Endothelial cell of umbilical vein (primary cell): Measurements from ENCODE around the gene C3orf20. TPM values are rescaled to one million over a fixed set of nuclear protein-coding genes. Genes with fewer than 3 reads are reported as not detected.

Experiments
- BruUV-seq: library from RNA; stranded (reverse); fragments of 400-500 nt; replicated peaks from 2 replicates; lab custom pipeline; 2021; lab: Mats Ljungman, UMichigan
- CTCF ChIA-PET: fragments of 300-600, 350-600 bp; sonication (Branson Sonifier 250); formaldehyde crosslinking; loops from one replicate; lab custom pipeline; 2021; ENCODE audit warnings: antibody characterized with exemption, inconsistent platforms; lab: Charles Lee
- POLR2A ChIA-PET: fragments of 300-600, 350-600 bp; sonication (Branson Sonifier 250); formaldehyde crosslinking; loops from one replicate; lab custom pipeline; 2021; ENCODE audit warnings: antibody characterized with exemption, inconsistent platforms; lab: Charles Lee
- DNase-seq: peaks from one replicate; pipeline ENCODE4 v3.0.0-alpha.2; 2011; ENCODE audit warnings: low read depth, low spot score
- FAIRE-seq: peaks from 2 replicates; lab custom pipeline; 2011; peaks lifted over from hg19 to GRCh38; lab: Jason Lieb, UNC
- H2AFZ ChIP-seq: 2 replicates; pipeline ENCODE4 v1.6.0; 2012; ENCODE audit warnings: low read depth, low read length, control low read depth, inconsistent platforms
- H3K27ac ChIP-seq: 2 replicates; pipeline ENCODE4 v1.5.1; 2011; ENCODE audit warnings: low read depth, mild to moderate bottlenecking, control low read depth, low read length, moderate library complexity; ENCODE audit not compliant: insufficient read depth
- H3K27me3 ChIP-seq, 2 experiments: 2 replicates each; pipeline versions ENCODE4 v1.6.0 to v1.6.1; 2011; ENCODE audit warnings: low read length in 2 of 2, mixed read lengths in 1 of 2; ENCODE audit not compliant: control insufficient read depth in 2 of 2, insufficient read depth in 2 of 2
- H3K36me3 ChIP-seq, 2 experiments: 2 replicates in 1 of 2; 3 replicates in 1 of 2; pipeline ENCODE4 v1.5.1; 2011; ENCODE audit warnings: low read length in 2 of 2, mild to moderate bottlenecking in 1 of 2, moderate library complexity in 1 of 2; ENCODE audit not compliant: control insufficient read depth in 2 of 2, insufficient read depth in 2 of 2; ENCODE audit errors: extremely low read depth in 1 of 2
- H3K4me1 ChIP-seq: 3 replicates; pipeline ENCODE4 v1.5.1; 2011; ENCODE audit warnings: mild to moderate bottlenecking, low read length; ENCODE audit not compliant: control insufficient read depth, insufficient read depth; ENCODE audit errors: extremely low read depth
- H3K4me2 ChIP-seq: 2 replicates; pipeline ENCODE4 v1.6.1; 2011; ENCODE audit warnings: low read length, control low read depth, mixed read lengths; ENCODE audit not compliant: insufficient read depth
- H3K4me3 ChIP-seq, 3 experiments: fragments of 200-600 bp in 1 of 3; sonication (generic), shearing (Covaris generic) in 1 of 3; replicated peaks in 1 of 3; 2 replicates each; pipeline ENCODE4 v1.5.1; 2011 to 2016; ENCODE audit warnings: control low read depth in 3 of 3, low read length in 3 of 3, mild to moderate bottlenecking in 2 of 3, inconsistent platforms in 1 of 3, low read depth in 1 of 3, moderate library complexity in 1 of 3; ENCODE audit not compliant: insufficient read depth in 1 of 3
- H3K79me2 ChIP-seq: 2 replicates; pipeline ENCODE4 v1.6.0; 2012; ENCODE audit warnings: low read length, inconsistent platforms; ENCODE audit not compliant: control insufficient read depth, insufficient read depth
- H3K9ac ChIP-seq: replicated peaks from 2 replicates; pipeline ENCODE3; 2011; ENCODE audit warnings: low read length, control low read depth; ENCODE audit not compliant: insufficient read depth; ENCODE audit errors: extremely low read depth
- H3K9me1 ChIP-seq: replicated peaks from 3 replicates; pipeline ENCODE4 v1.6.0; 2011; ENCODE audit warnings: mild to moderate bottlenecking, low read length; ENCODE audit not compliant: control insufficient read depth, insufficient read depth; ENCODE audit errors: extremely low read depth
- H3K9me3 ChIP-seq: replicated peaks from 2 replicates; pipeline ENCODE4 v1.5.1; 2012; ENCODE audit warnings: low read length, inconsistent platforms; ENCODE audit not compliant: control insufficient read depth, insufficient read depth
- H4K20me1 ChIP-seq: replicated peaks from 2 replicates; pipeline ENCODE3; 2011; ENCODE audit warnings: mild to moderate bottlenecking, low read length; ENCODE audit not compliant: control insufficient read depth, insufficient read depth; ENCODE audit errors: extremely low read depth
- EZH2 ChIP-seq: IDR thresholded peaks from 2 replicates; pipeline ENCODE4 v1.6.1; 2012; ENCODE audit warnings: borderline replicate concordance, low read depth, mild to moderate bottlenecking, moderate library complexity, low read length, inconsistent platforms; ENCODE audit not compliant: severe bottlenecking
- FOS ChIP-seq: IDR thresholded peaks from 2 replicates; pipeline ENCODE4 v1.6.1; 2011; ENCODE audit warnings: mild to moderate bottlenecking, low read length, moderate library complexity, borderline replicate concordance; ENCODE audit not compliant: insufficient read depth
- GATA2 ChIP-seq: IDR thresholded peaks from 2 replicates; pipeline ENCODE4 v1.7.0; 2011; ENCODE audit warnings: low read depth, mild to moderate bottlenecking, moderate library complexity, mixed read lengths, low read length; ENCODE audit not compliant: insufficient read length, insufficient read depth
- JUN ChIP-seq: IDR thresholded peaks from 2 replicates; pipeline ENCODE4 v1.6.1; 2011; ENCODE audit warnings: borderline replicate concordance, low read depth; ENCODE audit not compliant: insufficient read length, insufficient read depth
- MYC ChIP-seq: IDR thresholded peaks from one replicate; pipeline ENCODE4 v1.6.1; 2011; ENCODE audit warnings: mild to moderate bottlenecking, low read depth, low read length
- POLR2A ChIP-seq: IDR thresholded peaks from 2 replicates; pipeline ENCODE4 v1.6.1; 2012; ENCODE audit warnings: low read depth, mild to moderate bottlenecking, control low read depth, low read length
- POLR2AphosphoS5 ChIP-seq: IDR thresholded peaks from 2 replicates; pipeline ENCODE4 v1.6.1; 2012; ENCODE audit warnings: low read depth, mild to moderate bottlenecking, control low read depth, low read length, moderate library complexity; ENCODE audit not compliant: insufficient read depth
- dilution Hi-C: fragments of 300-500 bp; cut with MboI; formaldehyde crosslinking; loops from one replicate; pipeline ENCODE4 v1.15.0; 2019; ENCODE audit warnings: low sequenced_read_pairs; ENCODE audit not compliant: extremely low pct_ligation_motif_present
- intact Hi-C: fragments of 100-400 bp; cut with micrococcal nuclease; formaldehyde crosslinking; loops from one replicate; pipeline ENCODE4 v1.10.0; 2022
- polyA plus RNA-seq, 4 experiments: library from polyadenylated mRNA; depleted of rRNA in 3 of 4; stranded (reverse) in 3 of 4; unstranded in 1 of 4; fragments of >200 nt; gene quantifications; 2 replicates each; pipeline versions ENCODE4 v1.2.1 to v1.2.3, GENCODE V29; 2011 to 2012; ENCODE audit warnings: missing spikeins in 1 of 4
- total RNA-seq: library from RNA; stranded (reverse); gene quantifications from 2 replicates; pipeline ENCODE4 v1.2.3, GENCODE V29; 2021
- TF ChIP-seq, protein P1 (sequence below): IDR thresholded peaks from 2 replicates; pipeline ENCODE4 v1.6.1; 2011; ENCODE audit not compliant: insufficient read depth, insufficient read length
- TF ChIP-seq, protein P2 (sequence below), 2 donors: IDR thresholded peaks; 1 replicate in 1 of 2; 2 replicates in 1 of 2; pipeline ENCODE4 v1.5.1; 2011; ENCODE audit warnings: low read length in 2 of 2, mild to moderate bottlenecking in 2 of 2, moderate library complexity in 2 of 2, control low read depth in 1 of 2, inconsistent platforms in 1 of 2, low read depth in 1 of 2; ENCODE audit not compliant: insufficient read depth in 1 of 2; ENCODE audit errors: extremely low read depth in 1 of 2

C3orf20 gene
- total and polyA plus RNA-seq, 2 donors (not counting 3 experiments of a cell fraction or from before 2014, with no cell fraction given), result not detected

DNA sequence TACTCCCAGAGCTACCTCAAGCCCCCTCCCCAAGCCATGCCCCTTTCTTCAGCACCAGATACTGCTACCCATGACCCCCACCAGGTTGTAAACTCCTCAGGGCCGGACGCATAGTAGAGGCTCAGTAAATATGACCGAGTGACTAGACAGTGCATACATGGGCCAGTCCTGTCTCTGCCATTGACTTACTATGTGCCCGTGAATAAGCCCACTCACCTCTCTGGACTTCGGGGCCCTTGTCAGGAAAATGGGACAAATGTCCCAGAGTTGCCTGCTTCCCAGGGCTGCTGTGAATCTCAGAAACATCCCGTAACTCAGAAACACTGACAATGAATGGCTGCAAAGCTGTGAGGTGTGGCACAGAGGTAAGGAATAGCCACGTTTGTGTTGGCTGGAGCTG, 95.7 kb downstream of the C3orf20 start:
- Histone ChIP-seq H3K4me1 (no peaks in the 10 kb centered on the region), H3K4me2 (no peak overlapping the region), H3K4me3 (no peak overlapping the region), H3K9ac (no peak overlapping the region), H3K9me3 (no peaks in the 10 kb centered on the region), H4K20me1 (no peaks in the 10 kb centered on the region), H3K27ac (no peak overlapping the region), H3K27me3 (no peaks in the 10 kb centered on the region), H3K79me2 (no peaks in the 10 kb centered on the region), H3K36me3 (no peaks in the 10 kb centered on the region), H2AFZ (no peak overlapping the region), H3K9me1 (no peaks in the 10 kb centered on the region)
- dilution Hi-C loops, result no loop called here
- CTCF ChIA-PET, result interaction anchor here (0.8 kb wide), 1 partner anchor 11 kb away, joined by 3 read pairs; no protein-coding TSS in a partner anchor
- TF ChIP-seq, protein P1, sequence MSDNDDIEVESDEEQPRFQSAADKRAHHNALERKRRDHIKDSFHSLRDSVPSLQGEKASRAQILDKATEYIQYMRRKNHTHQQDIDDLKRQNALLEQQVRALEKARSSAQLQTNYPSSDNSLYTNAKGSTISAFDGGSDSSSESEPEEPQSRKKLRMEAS, result no peak
- TF ChIP-seq JUN, result no peak
- TF ChIP-seq POLR2AphosphoS5, result no peak
- no peak for TF ChIP-seq POLR2A
- no peak for TF ChIP-seq FOS
- no peak for TF ChIP-seq EZH2
- no peak for TF ChIP-seq GATA2
- TF ChIP-seq MYC, result no peak
- TF ChIP-seq, protein P2, sequence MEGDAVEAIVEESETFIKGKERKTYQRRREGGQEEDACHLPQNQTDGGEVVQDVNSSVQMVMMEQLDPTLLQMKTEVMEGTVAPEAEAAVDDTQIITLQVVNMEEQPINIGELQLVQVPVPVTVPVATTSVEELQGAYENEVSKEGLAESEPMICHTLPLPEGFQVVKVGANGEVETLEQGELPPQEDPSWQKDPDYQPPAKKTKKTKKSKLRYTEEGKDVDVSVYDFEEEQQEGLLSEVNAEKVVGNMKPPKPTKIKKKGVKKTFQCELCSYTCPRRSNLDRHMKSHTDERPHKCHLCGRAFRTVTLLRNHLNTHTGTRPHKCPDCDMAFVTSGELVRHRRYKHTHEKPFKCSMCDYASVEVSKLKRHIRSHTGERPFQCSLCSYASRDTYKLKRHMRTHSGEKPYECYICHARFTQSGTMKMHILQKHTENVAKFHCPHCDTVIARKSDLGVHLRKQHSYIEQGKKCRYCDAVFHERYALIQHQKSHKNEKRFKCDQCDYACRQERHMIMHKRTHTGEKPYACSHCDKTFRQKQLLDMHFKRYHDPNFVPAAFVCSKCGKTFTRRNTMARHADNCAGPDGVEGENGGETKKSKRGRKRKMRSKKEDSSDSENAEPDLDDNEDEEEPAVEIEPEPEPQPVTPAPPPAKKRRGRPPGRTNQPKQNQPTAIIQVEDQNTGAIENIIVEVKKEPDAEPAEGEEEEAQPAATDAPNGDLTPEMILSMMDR (IDR thresholded peaks at IDR 0.05; ENCODE audit: extremely low read depth in 1 of 2, insufficient read depth in 1 of 2, low read depth in 1 of 2, low read length in 2 of 2), result no peak
- no TSS peak for BruUV-seq
- POLR2A ChIA-PET, result no interaction called here
- no peak for DNase-seq
- intact Hi-C loops, result no loop called here
- FAIRE-seq, result no peak
